Liver (tissue), 9 donors: ENCODE results near the gene SEC23IP. TPM values are rescaled to one million over a fixed set of nuclear protein-coding genes. Genes with fewer than 3 reads are reported as not detected.

Experiments
- DNase-seq: peaks from one replicate; pipeline ENCODE4 v3.0.0-alpha.2; 2017; ENCODE audit warnings: low spot score
- H3K27ac ChIP-seq, 2 donors: one replicate each; pipeline ENCODE4 v1.7.0; 2013; ENCODE audit warnings: inconsistent platforms in 2 of 2, low read length in 2 of 2, control low read depth in 1 of 2, low read depth in 1 of 2, mild to moderate bottlenecking in 1 of 2
- H3K27me3 ChIP-seq, 4 donors: one replicate each; pipeline versions ENCODE4 v1.6.1 to v1.7.0; 2013; ENCODE audit warnings: low read length in 3 of 4, inconsistent platforms in 1 of 4, mild to moderate bottlenecking in 1 of 4, moderate library complexity in 1 of 4; ENCODE audit not compliant: control insufficient read depth in 4 of 4, insufficient read depth in 4 of 4
- H3K36me3 ChIP-seq, 4 donors: one replicate each; pipeline versions ENCODE4 v1.6.1 to v1.7.0; 2013; ENCODE audit warnings: low read length in 3 of 4, mild to moderate bottlenecking in 3 of 4, low read depth in 1 of 4, moderate library complexity in 1 of 4; ENCODE audit not compliant: control insufficient read depth in 4 of 4, insufficient read depth in 3 of 4
- H3K4me1 ChIP-seq, 4 donors: one replicate each; pipeline versions ENCODE4 v1.6.1 to v1.7.0; 2013; ENCODE audit warnings: low read length in 3 of 4, mild to moderate bottlenecking in 3 of 4, moderate library complexity in 1 of 4; ENCODE audit not compliant: control insufficient read depth in 4 of 4, insufficient read depth in 4 of 4
- H3K4me3 ChIP-seq, 3 donors: one replicate each; pipeline versions ENCODE4 v1.6.1 to v1.7.0; 2013; ENCODE audit warnings: low read length in 3 of 3, control low read depth in 1 of 3, low read depth in 1 of 3, mild to moderate bottlenecking in 1 of 3
- H3K9ac ChIP-seq, 2 donors: one replicate each; pipeline ENCODE4 v1.7.0; 2013; ENCODE audit warnings: low read length in 2 of 2, mild to moderate bottlenecking in 2 of 2, moderate library complexity in 2 of 2, control low read depth in 1 of 2, low read depth in 1 of 2
- H3K9me3 ChIP-seq, 4 donors: one replicate each; pipeline versions ENCODE4 v1.6.1 to v1.7.0; 2013; ENCODE audit warnings: low read length in 3 of 4; ENCODE audit not compliant: control insufficient read depth in 4 of 4
- EGR1 ChIP-seq, 2 donors: IDR thresholded peaks; 2 replicates each; pipeline ENCODE4 v1.6.1; 2016 to 2018; ENCODE audit warnings: antibody characterized with exemption in 2 of 2, low read depth in 2 of 2
- FOXA1 ChIP-seq: IDR thresholded peaks from 2 replicates; pipeline ENCODE4 v1.6.1; 2016; ENCODE audit warnings: antibody characterized with exemption
- GABPA ChIP-seq, 2 donors: IDR thresholded peaks in 1 of 2; conservative IDR thresholded peaks in 1 of 2; 2 replicates each; pipeline ENCODE4 v1.6.1; 2016; ENCODE audit warnings: antibody characterized with exemption in 2 of 2, mild to moderate bottlenecking in 1 of 2, moderate library complexity in 1 of 2
- HNF4A ChIP-seq, 2 donors: conservative IDR thresholded peaks; 2 replicates each; pipeline ENCODE4 v1.6.1; 2016; ENCODE audit warnings: antibody characterized with exemption in 2 of 2, mild to moderate bottlenecking in 2 of 2
- HNF4G ChIP-seq: IDR thresholded peaks from 2 replicates; pipeline ENCODE4 v1.6.1; 2016; ENCODE audit warnings: antibody characterized with exemption
- JUND ChIP-seq, 2 donors: IDR thresholded peaks; 2 replicates each; pipeline ENCODE4 v1.6.1; 2016; ENCODE audit warnings: antibody characterized with exemption in 2 of 2
- MAX ChIP-seq: IDR thresholded peaks from 2 replicates; pipeline ENCODE4 v1.6.1; 2016; ENCODE audit warnings: antibody characterized with exemption
- NR2F2 ChIP-seq: IDR thresholded peaks from 2 replicates; pipeline ENCODE4 v1.6.1; 2016; ENCODE audit warnings: antibody characterized with exemption
- RAD21 ChIP-seq, 2 donors: IDR thresholded peaks; 2 replicates each; pipeline ENCODE4 v1.6.1; 2016; ENCODE audit warnings: antibody characterized with exemption in 2 of 2, mild to moderate bottlenecking in 2 of 2
- RXRA ChIP-seq, 2 donors: IDR thresholded peaks; 2 replicates each; pipeline ENCODE4 v1.6.1; 2017 to 2018; ENCODE audit warnings: antibody characterized with exemption in 2 of 2, mild to moderate bottlenecking in 1 of 2
- TAF1 ChIP-seq: conservative IDR thresholded peaks from 2 replicates; pipeline ENCODE4 v1.6.1; 2016; ENCODE audit warnings: antibody characterized with exemption, mild to moderate bottlenecking
- YY1 ChIP-seq: IDR thresholded peaks from 2 replicates; pipeline ENCODE4 v1.6.1; 2016; ENCODE audit warnings: antibody characterized with exemption, mild to moderate bottlenecking
- WGBS: extraction: QIAGEN DNeasy Blood & Tissue Kit; methylation state at CpG from one replicate; pipeline ENCODE4 v1.1.7; 2013; 5-methylcytosine and 5-hydroxymethylcytosine counted together
- polyA plus RNA-seq, 2 donors: library from polyadenylated mRNA; stranded (reverse) in 1 of 2; unstranded in 1 of 2; fragments of 200-250 nt in 1 of 2; fragments of >200 nt in 1 of 2; fragmentation: Nextera tagmentation in 1 of 2; extraction: Ambion mirVana in 1 of 2; gene quantifications; one replicate each; pipeline versions ENCODE4 v1.2.1 to v1.2.3, GENCODE V29; 2013 to 2015
- total RNA-seq, 2 donors: library from RNA; depleted of rRNA; stranded (reverse); fragments of >200 nt; gene quantifications; one replicate each; pipeline ENCODE4 v1.2.3, GENCODE V29; 2014
- TF ChIP-seq, protein P1 (sequence below): IDR thresholded peaks from 2 replicates; pipeline ENCODE4 v1.6.1; 2016; ENCODE audit warnings: antibody characterized with exemption
- TF ChIP-seq, protein P2 (sequence below): IDR thresholded peaks from 2 replicates; pipeline ENCODE4 v1.6.1; 2016; ENCODE audit warnings: antibody characterized with exemption
- TF ChIP-seq, protein P3 (sequence below): IDR thresholded peaks from 2 replicates; pipeline ENCODE4 v1.6.1; 2016; ENCODE audit warnings: antibody characterized with exemption, mild to moderate bottlenecking
- TF ChIP-seq, protein P4 (sequence below): fragments of 150-350 bp; IDR thresholded peaks from 2 replicates; pipeline ENCODE4 v1.5.1; 2017; ENCODE audit warnings: improper control_type of control experiment, low read depth, low read length; ENCODE audit not compliant: missing input control
- donor health status: healthy.
- donor health status: healthy.
- donor health status: healthy.
- donor health status: healthy.
- donor health status: healthy.

Gene SEC23IP
- total and polyA plus RNA-seq, 4 donors = 10.1 to 16.0 (median 12.6) TPM

DNA sequence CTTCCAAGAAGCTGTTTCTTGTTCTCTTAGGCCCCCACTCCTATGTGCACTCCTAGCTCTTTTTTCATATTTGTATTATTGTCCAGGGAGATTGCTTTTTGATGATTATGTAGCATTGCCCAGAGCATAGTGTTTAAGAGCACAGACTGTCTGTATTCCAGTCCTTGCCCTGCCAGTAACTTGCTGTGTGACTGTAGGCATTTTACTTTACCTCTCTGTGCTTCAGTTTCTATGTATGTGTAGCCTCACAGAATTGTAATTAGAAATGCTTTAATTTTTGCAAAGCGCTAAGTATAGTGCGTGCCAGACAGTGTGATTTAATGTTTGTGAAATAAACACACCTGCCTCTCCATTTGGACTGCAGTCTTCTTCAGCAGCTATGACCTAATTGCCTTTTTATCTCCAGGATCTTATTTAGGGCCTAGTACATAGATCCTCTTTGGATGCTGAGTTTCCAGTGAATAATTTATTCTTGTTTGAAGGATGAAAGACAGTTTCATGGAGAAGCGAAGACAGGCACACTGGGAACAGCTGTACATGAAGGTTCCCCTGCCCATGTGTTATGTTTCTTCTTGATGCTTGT is 1.4 kb downstream of the SEC23IP start:
- H3K4me1 ChIP-seq = peaks cover 11 to 43% (median 36%) of the 10 kb centered on the region in 4 donors
- TF ChIP-seq RXRA (IDR thresholded peaks at IDR 0.05) = no peak
- TF ChIP-seq TAF1 = no peak
- TF ChIP-seq MAX = no peak
- no peak for TF ChIP-seq EGR1 (IDR thresholded peaks at IDR 0.05; ENCODE audit: low read depth in 2 of 2)
- no peak for TF ChIP-seq HNF4G
- TF ChIP-seq RAD21 (IDR thresholded peaks at IDR 0.05) = no peak
- TF ChIP-seq FOXA1 = no peak
- TF ChIP-seq GABPA (IDR thresholded peaks at IDR 0.05 in 1 of 2, conservative IDR thresholded peaks at IDR 0.05 in 1 of 2) = no peak
- no peak for TF ChIP-seq JUND (IDR thresholded peaks at IDR 0.05)

GRCh38 chr10:119896061-119896655 is 3.6 kb downstream of the SEC23IP start:
- H3K9me3 ChIP-seq = no peaks in the 10 kb centered on the region
- H3K27me3 ChIP-seq = no peaks in the 10 kb centered on the region
- peak overlapping the region in 1 of 2 donors; percentile 20 for H3K9ac ChIP-seq
- H3K4me1 ChIP-seq = peaks cover 11 to 43% (median 36%) of the 10 kb centered on the region in 4 donors
- peaks cover 0 to 14% (median 6%) of the 10 kb centered on the region in 4 donors for H3K36me3 ChIP-seq
- no peak for DNase-seq
- TF ChIP-seq GABPA (IDR thresholded peaks at IDR 0.05 in 1 of 2, conservative IDR thresholded peaks at IDR 0.05 in 1 of 2) (no peak), YY1 (peak; percentile 32), RAD21 (IDR thresholded peaks at IDR 0.05) (no peak)
- no peak overlapping the region for H3K4me3 ChIP-seq
- 19% methylated on average over 4 of the region's 4 CpGs for WGBS
- H3K27ac ChIP-seq = peak overlapping the region; percentile 38 to 65

More for the DNA sequence above, 1.4 kb downstream of the SEC23IP start:
- Histone ChIP-seq H3K4me3 (peak overlapping the region in 2 of 3 donors; percentile 0 to 26), H3K36me3 (peaks cover 0 to 11% (median 4%) of the 10 kb centered on the region in 4 donors), H3K27me3 (no peaks in the 10 kb centered on the region), H3K9ac (no peak overlapping the region), H3K27ac (no peak overlapping the region), H3K9me3 (no peaks in the 10 kb centered on the region)
- WGBS = 89% methylated on average over 3 of the region's 3 CpGs
- no peak for DNase-seq

- Histone ChIP-seq H3K9ac (no peak overlapping the region), H3K9me3 (no peaks in the 10 kb centered on the region), H3K27ac (peak overlapping the region in 1 of 2 donors; percentile 38), H3K4me3 (no peak overlapping the region), H3K36me3 (peaks cover 0 to 14% (median 6%) of the 10 kb centered on the region in 4 donors), H3K27me3 (no peaks in the 10 kb centered on the region), H3K4me1 (peaks cover 8 to 39% (median 35%) of the 10 kb centered on the region in 4 donors)
- whole genome bisulfite sequencing = 60% methylated on average over 9 of the region's 9 CpGs
- DNase-seq = no peak
- TF ChIP-seq RAD21 (IDR thresholded peaks at IDR 0.05) (no peak), RXRA (IDR thresholded peaks at IDR 0.05) (no peak), GABPA (IDR thresholded peaks at IDR 0.05 in 1 of 2, conservative IDR thresholded peaks at IDR 0.05 in 1 of 2) (no peak), NR2F2 (peak; percentile 75), YY1 (no peak), FOXA1 (no peak), MAX (no peak), HNF4A (conservative IDR thresholded peaks at IDR 0.05) (no peak)
- TF ChIP-seq, protein P1, sequence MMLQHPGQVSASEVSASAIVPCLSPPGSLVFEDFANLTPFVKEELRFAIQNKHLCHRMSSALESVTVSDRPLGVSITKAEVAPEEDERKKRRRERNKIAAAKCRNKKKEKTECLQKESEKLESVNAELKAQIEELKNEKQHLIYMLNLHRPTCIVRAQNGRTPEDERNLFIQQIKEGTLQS = no peak
- TF ChIP-seq, protein P2, sequence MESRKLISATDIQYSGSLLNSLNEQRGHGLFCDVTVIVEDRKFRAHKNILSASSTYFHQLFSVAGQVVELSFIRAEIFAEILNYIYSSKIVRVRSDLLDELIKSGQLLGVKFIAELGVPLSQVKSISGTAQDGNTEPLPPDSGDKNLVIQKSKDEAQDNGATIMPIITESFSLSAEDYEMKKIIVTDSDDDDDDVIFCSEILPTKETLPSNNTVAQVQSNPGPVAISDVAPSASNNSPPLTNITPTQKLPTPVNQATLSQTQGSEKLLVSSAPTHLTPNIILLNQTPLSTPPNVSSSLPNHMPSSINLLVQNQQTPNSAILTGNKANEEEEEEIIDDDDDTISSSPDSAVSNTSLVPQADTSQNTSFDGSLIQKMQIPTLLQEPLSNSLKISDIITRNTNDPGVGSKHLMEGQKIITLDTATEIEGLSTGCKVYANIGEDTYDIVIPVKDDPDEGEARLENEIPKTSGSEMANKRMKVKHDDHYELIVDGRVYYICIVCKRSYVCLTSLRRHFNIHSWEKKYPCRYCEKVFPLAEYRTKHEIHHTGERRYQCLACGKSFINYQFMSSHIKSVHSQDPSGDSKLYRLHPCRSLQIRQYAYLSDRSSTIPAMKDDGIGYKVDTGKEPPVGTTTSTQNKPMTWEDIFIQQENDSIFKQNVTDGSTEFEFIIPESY = no peak
- TF ChIP-seq, protein P3, sequence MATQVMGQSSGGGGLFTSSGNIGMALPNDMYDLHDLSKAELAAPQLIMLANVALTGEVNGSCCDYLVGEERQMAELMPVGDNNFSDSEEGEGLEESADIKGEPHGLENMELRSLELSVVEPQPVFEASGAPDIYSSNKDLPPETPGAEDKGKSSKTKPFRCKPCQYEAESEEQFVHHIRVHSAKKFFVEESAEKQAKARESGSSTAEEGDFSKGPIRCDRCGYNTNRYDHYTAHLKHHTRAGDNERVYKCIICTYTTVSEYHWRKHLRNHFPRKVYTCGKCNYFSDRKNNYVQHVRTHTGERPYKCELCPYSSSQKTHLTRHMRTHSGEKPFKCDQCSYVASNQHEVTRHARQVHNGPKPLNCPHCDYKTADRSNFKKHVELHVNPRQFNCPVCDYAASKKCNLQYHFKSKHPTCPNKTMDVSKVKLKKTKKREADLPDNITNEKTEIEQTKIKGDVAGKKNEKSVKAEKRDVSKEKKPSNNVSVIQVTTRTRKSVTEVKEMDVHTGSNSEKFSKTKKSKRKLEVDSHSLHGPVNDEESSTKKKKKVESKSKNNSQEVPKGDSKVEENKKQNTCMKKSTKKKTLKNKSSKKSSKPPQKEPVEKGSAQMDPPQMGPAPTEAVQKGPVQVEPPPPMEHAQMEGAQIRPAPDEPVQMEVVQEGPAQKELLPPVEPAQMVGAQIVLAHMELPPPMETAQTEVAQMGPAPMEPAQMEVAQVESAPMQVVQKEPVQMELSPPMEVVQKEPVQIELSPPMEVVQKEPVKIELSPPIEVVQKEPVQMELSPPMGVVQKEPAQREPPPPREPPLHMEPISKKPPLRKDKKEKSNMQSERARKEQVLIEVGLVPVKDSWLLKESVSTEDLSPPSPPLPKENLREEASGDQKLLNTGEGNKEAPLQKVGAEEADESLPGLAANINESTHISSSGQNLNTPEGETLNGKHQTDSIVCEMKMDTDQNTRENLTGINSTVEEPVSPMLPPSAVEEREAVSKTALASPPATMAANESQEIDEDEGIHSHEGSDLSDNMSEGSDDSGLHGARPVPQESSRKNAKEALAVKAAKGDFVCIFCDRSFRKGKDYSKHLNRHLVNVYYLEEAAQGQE = no peak
- TF ChIP-seq, protein P4, sequence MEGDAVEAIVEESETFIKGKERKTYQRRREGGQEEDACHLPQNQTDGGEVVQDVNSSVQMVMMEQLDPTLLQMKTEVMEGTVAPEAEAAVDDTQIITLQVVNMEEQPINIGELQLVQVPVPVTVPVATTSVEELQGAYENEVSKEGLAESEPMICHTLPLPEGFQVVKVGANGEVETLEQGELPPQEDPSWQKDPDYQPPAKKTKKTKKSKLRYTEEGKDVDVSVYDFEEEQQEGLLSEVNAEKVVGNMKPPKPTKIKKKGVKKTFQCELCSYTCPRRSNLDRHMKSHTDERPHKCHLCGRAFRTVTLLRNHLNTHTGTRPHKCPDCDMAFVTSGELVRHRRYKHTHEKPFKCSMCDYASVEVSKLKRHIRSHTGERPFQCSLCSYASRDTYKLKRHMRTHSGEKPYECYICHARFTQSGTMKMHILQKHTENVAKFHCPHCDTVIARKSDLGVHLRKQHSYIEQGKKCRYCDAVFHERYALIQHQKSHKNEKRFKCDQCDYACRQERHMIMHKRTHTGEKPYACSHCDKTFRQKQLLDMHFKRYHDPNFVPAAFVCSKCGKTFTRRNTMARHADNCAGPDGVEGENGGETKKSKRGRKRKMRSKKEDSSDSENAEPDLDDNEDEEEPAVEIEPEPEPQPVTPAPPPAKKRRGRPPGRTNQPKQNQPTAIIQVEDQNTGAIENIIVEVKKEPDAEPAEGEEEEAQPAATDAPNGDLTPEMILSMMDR = no peak
Measured at GRCh38 chr10:119896937-119897770, 4.6 kb downstream of the SEC23IP start.
